ENCODE data around the gene ERGIC1.
"Not testable (repeated sequence)": the region's sequence is repeated elsewhere in the genome, so short reads cannot be mapped to it uniquely, and the experiment has no call there.

Gene ERGIC1

GRCh38 chr5:172833686-172834414 is at the start of gene ERGIC1:
Gene ERGIC1, plus strand, starts transcription at chr5:172834251. Its CDS starts 163 bp downstream, at chr5:172834414.
- DNase-seq (ENCODE audit: low read depth in 2 of 3, low spot score in 2 of 3): peak in 2 of 3 experiments; percentile 49 to 59

- DNase-seq (ENCODE audit: low read depth in 2 of 3, low spot score in 2 of 3): no peak
These were observed 48.5 kb upstream of the ERGIC1 start for GRCh38 chr5:172785429-172786088.

GRCh38 chr5:172786736-172787462 is 47.2 kb upstream of the ERGIC1 start:
- DNase-seq (ENCODE audit: low read depth in 2 of 3, low spot score in 2 of 3): no peak

- DNase-seq (ENCODE audit: low read depth in 2 of 3, low spot score in 2 of 3): not testable (repeated sequence)
These were observed 46.5 kb upstream of the ERGIC1 start for GRCh38 chr5:172787538-172787937.

- no peak for DNase-seq (ENCODE audit: low read depth in 2 of 3, low spot score in 2 of 3)
These were observed 45.0 kb upstream of the ERGIC1 start for GRCh38 chr5:172788771-172789686.

- no peak for DNase-seq (ENCODE audit: low read depth in 2 of 3, low spot score in 2 of 3)
These were observed 44.2 kb upstream of the ERGIC1 start for GRCh38 chr5:172789687-172790495.

- no peak for DNase-seq (ENCODE audit: low read depth in 2 of 3, low spot score in 2 of 3)
These were observed 43.6 kb upstream of the ERGIC1 start for GRCh38 chr5:172790496-172790889.

GRCh38 chr5:172791286-172791685 is 42.8 kb upstream of the ERGIC1 start:
- no peak for DNase-seq (ENCODE audit: low read depth in 2 of 3, low spot score in 2 of 3)

GRCh38 chr5:172791726-172792445 is 42.2 kb upstream of the ERGIC1 start:
- no peak for DNase-seq (ENCODE audit: low read depth in 2 of 3, low spot score in 2 of 3)

GRCh38 chr5:172792701-172793570 is 41.1 kb upstream of the ERGIC1 start:
- no peak for DNase-seq (ENCODE audit: low read depth in 2 of 3, low spot score in 2 of 3)

- no peak for DNase-seq (ENCODE audit: low read depth in 2 of 3, low spot score in 2 of 3)
These were observed 40.2 kb upstream of the ERGIC1 start for GRCh38 chr5:172793577-172794488.

- no peak for DNase-seq (ENCODE audit: low read depth in 2 of 3, low spot score in 2 of 3)
These were observed 38.6 kb upstream of the ERGIC1 start for GRCh38 chr5:172795318-172795977.

- no peak for DNase-seq (ENCODE audit: low read depth in 2 of 3, low spot score in 2 of 3)
These were observed 37.7 kb upstream of the ERGIC1 start for GRCh38 chr5:172796306-172796705.

- no peak for DNase-seq (ENCODE audit: low read depth in 2 of 3, low spot score in 2 of 3)
These were observed 36.3 kb upstream of the ERGIC1 start for GRCh38 chr5:172797771-172798191.

GRCh38 chr5:172798422-172799215 is 35.4 kb upstream of the ERGIC1 start:
- no peak for DNase-seq (ENCODE audit: low read depth in 2 of 3, low spot score in 2 of 3)

GRCh38 chr5:172799416-172799815 is 34.6 kb upstream of the ERGIC1 start:
- DNase-seq (ENCODE audit: low read depth in 2 of 3, low spot score in 2 of 3): no peak

Data from activated CD8-positive, alpha-beta memory T cell treated with anti-CD3 and anti-CD28 coated beads for 48 hours (primary cell).